Measurements from ENCODE around the gene ABHD13.

ABHD13 gene

GRCh38 chr13:108283110-108283509 is 64.9 kb downstream of the ABHD13 start:
- no peak for DNase-seq (ENCODE audit: low spot score)
